A673 (cell line): ENCODE results near the gene ABCG8. TPM values are rescaled to one million over a fixed set of nuclear protein-coding genes. Genes with fewer than 3 reads are reported as not detected.

Experiments used
- BruUV-seq: library from RNA; stranded (reverse); fragments of 400-500 nt; replicated peaks from 2 replicates; lab custom pipeline; 2021; lab: Mats Ljungman, UMichigan
- CTCF ChIA-PET: fragments of 300-600 bp; sonication (Branson Sonifier 250); formaldehyde crosslinking; loops from one replicate; lab custom pipeline; 2022; ENCODE audit warnings: antibody characterized with exemption; lab: Charles Lee
- POLR2A ChIA-PET: fragments of 300-600 bp; sonication (Branson Sonifier 250); formaldehyde crosslinking; loops from one replicate; lab custom pipeline; 2022; ENCODE audit warnings: antibody characterized with exemption; ENCODE audit not compliant: low non-redundant PET; lab: Charles Lee
- DNase-seq: peaks from one replicate; pipeline ENCODE4 v3.0.0-alpha.2; 2015; ENCODE audit warnings: low spot score
- H3K27ac ChIP-seq: fragments of 200-600 bp; sonication (generic); 2 replicates; pipeline ENCODE4 v1.5.1; 2016; ENCODE audit warnings: mixed run types, low read depth, mild to moderate bottlenecking, mixed read lengths, antibody characterized with exemption, low read length; ENCODE audit not compliant: poor library complexity, severe bottlenecking
- H3K27me3 ChIP-seq: fragments of 200-600 bp; sonication (generic); replicated peaks from 2 replicates; pipeline ENCODE4 v1.6.1; 2017; ENCODE audit warnings: mixed run types, low read depth, mild to moderate bottlenecking, mixed read lengths, antibody characterized with exemption, low read length; ENCODE audit not compliant: insufficient read depth, poor library complexity
- H3K36me3 ChIP-seq: fragments of 200-600 bp; sonication (generic); 2 replicates; pipeline ENCODE4 v1.6.1; 2016; ENCODE audit warnings: mixed run types, mild to moderate bottlenecking, mixed read lengths, antibody characterized with exemption, low read length; ENCODE audit not compliant: insufficient read depth, poor library complexity, severe bottlenecking
- H3K4me1 ChIP-seq: fragments of 200-600 bp; sonication (generic); 2 replicates; pipeline ENCODE4 v1.6.1; 2017; ENCODE audit warnings: mixed run types, mild to moderate bottlenecking, mixed read lengths, antibody characterized with exemption, low read length; ENCODE audit not compliant: insufficient read depth, poor library complexity, severe bottlenecking
- H3K4me3 ChIP-seq: fragments of 200-600 bp; sonication (generic); 2 replicates; pipeline ENCODE4 v1.5.1; 2016; ENCODE audit warnings: low read depth, mixed run types, mild to moderate bottlenecking, mixed read lengths, low read length; ENCODE audit not compliant: poor library complexity, severe bottlenecking
- H3K9me3 ChIP-seq: fragments of 200-600 bp; sonication (generic); 2 replicates; pipeline ENCODE4 v1.6.1; 2016; ENCODE audit warnings: mixed run types, low read depth, mild to moderate bottlenecking, mixed read lengths, antibody characterized with exemption, low read length; ENCODE audit not compliant: poor library complexity, severe bottlenecking
- CTCF ChIP-seq: fragments of 300-800, 200-600 bp; sonication (generic); conservative IDR thresholded peaks from 2 replicates; pipeline ENCODE4 v1.5.1; 2017; ENCODE audit warnings: low read depth, mild to moderate bottlenecking, antibody characterized with exemption, low read length, moderate library complexity, mixed read lengths
- EZH2 ChIP-seq: fragments of 200-600 bp; sonication (generic); IDR thresholded peaks from 2 replicates; pipeline ENCODE4 v1.6.1; 2017; ENCODE audit warnings: borderline replicate concordance, low read depth, mild to moderate bottlenecking, mixed read lengths, antibody characterized with exemption, low read length; ENCODE audit not compliant: poor library complexity, severe bottlenecking
- intact Hi-C: fragments of 100-400 bp; cut with micrococcal nuclease; formaldehyde crosslinking; loops from one replicate; pipeline ENCODE4 v1.10.0; 2022; ENCODE audit not compliant: unreplicated experiment
- total RNA-seq: library from RNA; stranded (reverse); gene quantifications from 2 replicates; pipeline ENCODE4 v1.2.3, GENCODE V29; 2021

ABCG8 gene
- total RNA-seq, 1 experiment from 2014 or later: not detected

DNA sequence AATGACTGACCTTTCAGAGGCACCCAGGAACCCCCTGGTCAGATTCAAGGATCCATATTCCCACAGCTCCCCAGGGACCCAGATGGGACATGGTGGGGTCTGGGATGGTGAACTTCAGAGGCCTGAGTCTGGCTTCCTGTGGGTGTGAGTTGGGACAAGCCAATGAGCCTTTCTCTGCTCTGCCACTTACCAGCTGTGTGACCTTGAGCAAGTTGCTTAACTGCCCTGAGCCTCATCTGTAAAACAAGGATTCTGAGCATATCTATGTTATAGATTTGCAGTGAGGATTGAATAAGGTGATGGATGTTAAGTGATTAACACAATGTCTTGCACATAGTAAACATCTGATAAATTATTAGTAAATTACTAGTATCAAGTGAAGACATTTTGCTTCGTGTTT is 6.4 kb downstream of the ABCG8 start:
- no peaks in the 10 kb centered on the region for H3K36me3 ChIP-seq
- no peak for DNase-seq
- peaks cover 6% of the 10 kb centered on the region for H3K27me3 ChIP-seq
- intact Hi-C loops: no loop called here
- no TSS peak for BruUV-seq
- no peak overlapping the region for H3K27ac ChIP-seq
- ChIA-PET POLR2A (no interaction called here), CTCF (no interaction called here)
- TF ChIP-seq EZH2 (no peak), CTCF (no peak)
- H3K4me3 ChIP-seq: no peak overlapping the region
- H3K9me3 ChIP-seq: no peaks in the 10 kb centered on the region
- H3K4me1 ChIP-seq: no peaks in the 10 kb centered on the region

- ChIA-PET POLR2A (no interaction called here), CTCF (no interaction called here)
- H3K27ac ChIP-seq: no peak overlapping the region
- TF ChIP-seq EZH2 (no peak), CTCF (no peak)
- no peaks in the 10 kb centered on the region for H3K36me3 ChIP-seq
- H3K27me3 ChIP-seq: peaks cover 6% of the 10 kb centered on the region
- BruUV-seq: no TSS peak
- no peak for DNase-seq
- H3K9me3 ChIP-seq: no peaks in the 10 kb centered on the region
- H3K4me3 ChIP-seq: no peak overlapping the region
- intact Hi-C loops: no loop called here
- no peaks in the 10 kb centered on the region for H3K4me1 ChIP-seq
Measured at GRCh38 chr2:43846140-43846793, 7.5 kb downstream of the ABCG8 start.

GRCh38 chr2:43848214-43848613 is 9.4 kb downstream of the ABCG8 start:
- ChIA-PET POLR2A (no interaction called here), CTCF (no interaction called here)
- BruUV-seq: no TSS peak
- no peak overlapping the region for H3K4me3 ChIP-seq
- no peak for TF ChIP-seq CTCF
- TF ChIP-seq EZH2: no peak
- H3K27me3 ChIP-seq: peaks cover 6% of the 10 kb centered on the region
- intact Hi-C loops: no loop called here
- no peaks in the 10 kb centered on the region for H3K4me1 ChIP-seq
- H3K36me3 ChIP-seq: no peaks in the 10 kb centered on the region
- DNase-seq: no peak
- no peak overlapping the region for H3K27ac ChIP-seq
- no peaks in the 10 kb centered on the region for H3K9me3 ChIP-seq
